ENCODE results near the gene TBL2. TPM values are rescaled to one million over a fixed set of nuclear protein-coding genes. Genes with fewer than 3 reads are reported as not detected.

Gene TBL2, protein sequence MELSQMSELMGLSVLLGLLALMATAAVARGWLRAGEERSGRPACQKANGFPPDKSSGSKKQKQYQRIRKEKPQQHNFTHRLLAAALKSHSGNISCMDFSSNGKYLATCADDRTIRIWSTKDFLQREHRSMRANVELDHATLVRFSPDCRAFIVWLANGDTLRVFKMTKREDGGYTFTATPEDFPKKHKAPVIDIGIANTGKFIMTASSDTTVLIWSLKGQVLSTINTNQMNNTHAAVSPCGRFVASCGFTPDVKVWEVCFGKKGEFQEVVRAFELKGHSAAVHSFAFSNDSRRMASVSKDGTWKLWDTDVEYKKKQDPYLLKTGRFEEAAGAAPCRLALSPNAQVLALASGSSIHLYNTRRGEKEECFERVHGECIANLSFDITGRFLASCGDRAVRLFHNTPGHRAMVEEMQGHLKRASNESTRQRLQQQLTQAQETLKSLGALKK
- 10 to 100 TPM; 19.1 to 52.5 (median 38.2) TPM for total RNA-seq

- WGBS = under 1% methylated on average over 31 of the region's 75 CpGs
- intact Hi-C loops (cut with DNase I) = loop anchor here (2.0 kb wide), 1 partner anchor 58 kb away; no protein-coding TSS in a partner anchor
- TF ChIP-seq POLR2A (IDR thresholded peaks at IDR 0.05; ENCODE audit: low read depth) = peak; percentile 75
- TF ChIP-seq EP300 (IDR thresholded peaks at IDR 0.05) = no peak
- peak; percentile 74 to 89 for TF ChIP-seq POLR2AphosphoS5 (IDR thresholded peaks at IDR 0.05)
- peak in 2 of 3 experiments; percentile 9 to 24 for TF ChIP-seq CTCF (IDR thresholded peaks at IDR 0.05)
These were observed at the start of gene TBL2 for GRCh38 chr7:73578342-73579128. Gene TBL2, minus strand, starts transcription at chr7:73578579. Its CDS starts 30 bp downstream, at chr7:73578549.

GRCh38 chr7:73626814-73627213 lies 48.4 kb upstream of the TBL2 start:
- intact Hi-C loops (cut with DNase I) = no loop called here

More at GRCh38 chr7:73578342-73579128, at the start of gene TBL2:
- Histone ChIP-seq H3K4me3 (peak within 1 kb of the TSS; percentile 85 to 96 (median 93)), H3K27ac (replicated peaks in 1 of 4) (peak within 1 kb of the TSS; percentile 92 to 94 (median 92)), H3K27me3 (no peaks in the 10 kb centered on the region), H3K36me3 (peaks cover 6 to 28% (median 18%) of the 10 kb centered on the region in 4 donors), H3K9me3 (no peaks in the 10 kb centered on the region), H3K4me1 (peaks cover 24 to 46% (median 34%) of the 10 kb centered on the region in 4 donors)
- DNase-seq (ENCODE audit: extremely low spot score) = peak; percentile 99

GRCh38 chr7:73625276-73625675 lies 46.9 kb upstream of the TBL2 start:
- Histone ChIP-seq H3K27ac (replicated peaks in 1 of 4) (no peak overlapping the region), H3K9me3 (no peaks in the 10 kb centered on the region), H3K36me3 (no peaks in the 10 kb centered on the region), H3K4me1 (peaks cover 9 to 27% (median 22%) of the 10 kb centered on the region in 4 donors), H3K4me3 (no peak overlapping the region), H3K27me3 (peaks cover 0 to 91% (median 32%) of the 10 kb centered on the region in 4 donors)
- TF ChIP-seq CTCF (IDR thresholded peaks at IDR 0.05) (no peak), EP300 (IDR thresholded peaks at IDR 0.05) (no peak), POLR2A (IDR thresholded peaks at IDR 0.05; ENCODE audit: low read depth) (no peak), POLR2AphosphoS5 (IDR thresholded peaks at IDR 0.05) (no peak)
- WGBS = 96% methylated on average over 11 of the region's 11 CpGs
- DNase-seq (ENCODE audit: extremely low spot score) = no peak
- intact Hi-C loops (cut with DNase I) = no loop called here

More at GRCh38 chr7:73626814-73627213, 48.4 kb upstream of the TBL2 start:
- WGBS = 28% methylated on average over 3 of the region's 3 CpGs
- no peak for DNase-seq (ENCODE audit: extremely low spot score)
- H3K4me1 ChIP-seq = peaks cover 9 to 27% (median 22%) of the 10 kb centered on the region in 4 donors
- no peak overlapping the region for H3K27ac ChIP-seq (replicated peaks in 1 of 4)
- no peaks in the 10 kb centered on the region for H3K9me3 ChIP-seq
- H3K36me3 ChIP-seq = no peaks in the 10 kb centered on the region
- H3K4me3 ChIP-seq = no peak overlapping the region
- peaks cover 0 to 89% (median 32%) of the 10 kb centered on the region in 4 donors for H3K27me3 ChIP-seq
- TF ChIP-seq EP300 (IDR thresholded peaks at IDR 0.05) = no peak
- TF ChIP-seq POLR2A (IDR thresholded peaks at IDR 0.05; ENCODE audit: low read depth) = no peak
- no peak for TF ChIP-seq CTCF (IDR thresholded peaks at IDR 0.05)
- no peak for TF ChIP-seq POLR2AphosphoS5 (IDR thresholded peaks at IDR 0.05)

- H3K9me3 ChIP-seq = no peaks in the 10 kb centered on the region
- H3K36me3 ChIP-seq = no peaks in the 10 kb centered on the region
- no peak for DNase-seq (ENCODE audit: extremely low spot score)
- TF ChIP-seq POLR2AphosphoS5 (IDR thresholded peaks at IDR 0.05) = no peak
- no peak for TF ChIP-seq POLR2A (IDR thresholded peaks at IDR 0.05; ENCODE audit: low read depth)
- H3K27me3 ChIP-seq = peaks cover 0 to 87% (median 32%) of the 10 kb centered on the region in 4 donors
- H3K4me3 ChIP-seq = peak overlapping the region; percentile 52 to 57 (median 54)
- 50% methylated on average over 9 of the region's 9 CpGs for WGBS
- intact Hi-C loops (cut with DNase I) = no loop called here
- H3K4me1 ChIP-seq = peaks cover 9 to 27% (median 22%) of the 10 kb centered on the region in 4 donors
- no peak overlapping the region for H3K27ac ChIP-seq (replicated peaks in 1 of 4)
These were observed 46.3 kb upstream of the TBL2 start for GRCh38 chr7:73624669-73625001.
